ENCODE measurements around the gene DMWD.

DNA sequence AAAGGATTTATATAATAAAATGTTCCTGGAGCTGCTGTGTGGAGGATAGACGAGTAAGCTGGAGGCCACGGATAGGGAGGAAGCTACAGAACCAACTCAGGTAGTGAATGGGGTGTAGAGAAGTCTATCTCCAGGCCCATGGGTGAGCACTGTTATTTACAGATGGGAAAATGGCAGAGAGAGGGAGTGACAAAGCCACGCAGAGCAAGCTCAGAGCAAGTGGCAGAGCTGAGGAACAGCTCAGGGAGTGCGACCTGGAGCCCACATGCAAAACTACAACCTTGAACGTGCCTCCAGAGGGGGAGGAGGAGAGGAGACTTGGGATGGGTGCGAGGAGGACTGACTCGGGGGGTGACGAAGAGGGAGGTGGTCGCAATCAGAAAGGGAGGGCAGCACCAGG is 35.9 kb upstream of the DMWD start:
- TF ChIP-seq, protein P1, sequence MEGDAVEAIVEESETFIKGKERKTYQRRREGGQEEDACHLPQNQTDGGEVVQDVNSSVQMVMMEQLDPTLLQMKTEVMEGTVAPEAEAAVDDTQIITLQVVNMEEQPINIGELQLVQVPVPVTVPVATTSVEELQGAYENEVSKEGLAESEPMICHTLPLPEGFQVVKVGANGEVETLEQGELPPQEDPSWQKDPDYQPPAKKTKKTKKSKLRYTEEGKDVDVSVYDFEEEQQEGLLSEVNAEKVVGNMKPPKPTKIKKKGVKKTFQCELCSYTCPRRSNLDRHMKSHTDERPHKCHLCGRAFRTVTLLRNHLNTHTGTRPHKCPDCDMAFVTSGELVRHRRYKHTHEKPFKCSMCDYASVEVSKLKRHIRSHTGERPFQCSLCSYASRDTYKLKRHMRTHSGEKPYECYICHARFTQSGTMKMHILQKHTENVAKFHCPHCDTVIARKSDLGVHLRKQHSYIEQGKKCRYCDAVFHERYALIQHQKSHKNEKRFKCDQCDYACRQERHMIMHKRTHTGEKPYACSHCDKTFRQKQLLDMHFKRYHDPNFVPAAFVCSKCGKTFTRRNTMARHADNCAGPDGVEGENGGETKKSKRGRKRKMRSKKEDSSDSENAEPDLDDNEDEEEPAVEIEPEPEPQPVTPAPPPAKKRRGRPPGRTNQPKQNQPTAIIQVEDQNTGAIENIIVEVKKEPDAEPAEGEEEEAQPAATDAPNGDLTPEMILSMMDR (optimal IDR thresholded peaks at IDR 0.05 in 1 of 3, IDR thresholded peaks at IDR 0.05 in 1 of 3, conservative IDR thresholded peaks at IDR 0.05 in 1 of 3; ENCODE audit: extremely low read depth in 1 of 3, insufficient read depth in 2 of 3, low read length in 3 of 3) = no peak
- TF ChIP-seq EZH2 (IDR thresholded peaks at IDR 0.05; ENCODE audit: low read length) = no peak
